Gastrocnemius medialis (tissue), 4 donors: ENCODE results near the gene PPP1R3E.

Experiments
- CTCF ChIP-seq, 5 experiments: fragments of 450-650 bp in 3 of 5; fragments of 200-600 bp in 2 of 5; sonication (generic) in 2 of 5; IDR thresholded peaks in 4 of 5; conservative IDR thresholded peaks in 1 of 5; 1 replicate in 4 of 5; 2 replicates in 1 of 5; pipeline ENCODE4 v1.5.1; 2016 to 2019; ENCODE audit warnings: antibody characterized with exemption in 5 of 5, mild to moderate bottlenecking in 3 of 5, moderate library complexity in 3 of 5
- POLR2A ChIP-seq, 2 donors: fragments of 450-650 bp; IDR thresholded peaks; one replicate each; pipeline ENCODE4 v1.6.1; 2017; ENCODE audit warnings: antibody characterized with exemption in 2 of 2, mild to moderate bottlenecking in 2 of 2, moderate library complexity in 2 of 2

GRCh38 chr14:23297611-23298277, 4.9 kb downstream of the PPP1R3E start:
- TF ChIP-seq CTCF (IDR thresholded peaks at IDR 0.05 in 4 of 5, conservative IDR thresholded peaks at IDR 0.05 in 1 of 5) (no peak), POLR2A (IDR thresholded peaks at IDR 0.05) (no peak)
